H1 (cell line): ENCODE measurements around the gene FUT2. TPM values are rescaled to one million over a fixed set of nuclear protein-coding genes. Genes with fewer than 3 reads are reported as not detected.

ENCODE experiments used
- BACH1 ChIP-seq: IDR thresholded peaks from 2 replicates; pipeline ENCODE4 v1.6.1; 2012; ENCODE audit warnings: low read length, improper control_type of control experiment
- BCL11A ChIP-seq, 2 experiments: IDR thresholded peaks; one replicate each; pipeline ENCODE4 v1.6.1; 2011; ENCODE audit warnings: low read depth in 2 of 2, low read length in 2 of 2, mild to moderate bottlenecking in 2 of 2
- polyA plus RNA-seq, 7 experiments: library from polyadenylated mRNA; depleted of rRNA in 3 of 7; stranded (reverse) in 5 of 7; unstranded in 2 of 7; fragments of >200 nt in 5 of 7; fragments of 200-250 nt in 2 of 7; gene quantifications; 1 replicate in 5 of 7; 2 replicates in 1 of 7; 4 replicates in 1 of 7; pipeline versions ENCODE4 v1.2.1 to v1.2.3, GENCODE V29; 2011 to 2013; ENCODE audit warnings: missing spikeins in 2 of 7, mixed read lengths in 2 of 7
- total RNA-seq: library from RNA; stranded (reverse); fragmentation: NEBNext Ultra II Directional; extraction: Animal tissue kit (Norgen Biotek cat#: 25700); gene quantifications from 2 replicates; pipeline ENCODE4 v1.2.1, GENCODE V29; 2021
- TF ChIP-seq, protein P1 (sequence below): fragments of 300-600 bp; sonication (generic); IDR thresholded peaks from 2 replicates; pipeline ENCODE4 v1.7.1; 2012; ENCODE audit warnings: low read length, moderate library complexity, mild to moderate bottlenecking, inconsistent platforms; ENCODE audit not compliant: insufficient replicate concordance

The FUT2 gene
- total and polyA plus RNA-seq, 2 of the 8 experiments (the other 6 are each of a cell fraction or from before 2014, with no cell fraction given), result 5.0 to 5.6 TPM

GRCh38 chr19:48669903-48670668, 25.7 kb upstream of the FUT2 start (continued):
- TF ChIP-seq, protein P1, sequence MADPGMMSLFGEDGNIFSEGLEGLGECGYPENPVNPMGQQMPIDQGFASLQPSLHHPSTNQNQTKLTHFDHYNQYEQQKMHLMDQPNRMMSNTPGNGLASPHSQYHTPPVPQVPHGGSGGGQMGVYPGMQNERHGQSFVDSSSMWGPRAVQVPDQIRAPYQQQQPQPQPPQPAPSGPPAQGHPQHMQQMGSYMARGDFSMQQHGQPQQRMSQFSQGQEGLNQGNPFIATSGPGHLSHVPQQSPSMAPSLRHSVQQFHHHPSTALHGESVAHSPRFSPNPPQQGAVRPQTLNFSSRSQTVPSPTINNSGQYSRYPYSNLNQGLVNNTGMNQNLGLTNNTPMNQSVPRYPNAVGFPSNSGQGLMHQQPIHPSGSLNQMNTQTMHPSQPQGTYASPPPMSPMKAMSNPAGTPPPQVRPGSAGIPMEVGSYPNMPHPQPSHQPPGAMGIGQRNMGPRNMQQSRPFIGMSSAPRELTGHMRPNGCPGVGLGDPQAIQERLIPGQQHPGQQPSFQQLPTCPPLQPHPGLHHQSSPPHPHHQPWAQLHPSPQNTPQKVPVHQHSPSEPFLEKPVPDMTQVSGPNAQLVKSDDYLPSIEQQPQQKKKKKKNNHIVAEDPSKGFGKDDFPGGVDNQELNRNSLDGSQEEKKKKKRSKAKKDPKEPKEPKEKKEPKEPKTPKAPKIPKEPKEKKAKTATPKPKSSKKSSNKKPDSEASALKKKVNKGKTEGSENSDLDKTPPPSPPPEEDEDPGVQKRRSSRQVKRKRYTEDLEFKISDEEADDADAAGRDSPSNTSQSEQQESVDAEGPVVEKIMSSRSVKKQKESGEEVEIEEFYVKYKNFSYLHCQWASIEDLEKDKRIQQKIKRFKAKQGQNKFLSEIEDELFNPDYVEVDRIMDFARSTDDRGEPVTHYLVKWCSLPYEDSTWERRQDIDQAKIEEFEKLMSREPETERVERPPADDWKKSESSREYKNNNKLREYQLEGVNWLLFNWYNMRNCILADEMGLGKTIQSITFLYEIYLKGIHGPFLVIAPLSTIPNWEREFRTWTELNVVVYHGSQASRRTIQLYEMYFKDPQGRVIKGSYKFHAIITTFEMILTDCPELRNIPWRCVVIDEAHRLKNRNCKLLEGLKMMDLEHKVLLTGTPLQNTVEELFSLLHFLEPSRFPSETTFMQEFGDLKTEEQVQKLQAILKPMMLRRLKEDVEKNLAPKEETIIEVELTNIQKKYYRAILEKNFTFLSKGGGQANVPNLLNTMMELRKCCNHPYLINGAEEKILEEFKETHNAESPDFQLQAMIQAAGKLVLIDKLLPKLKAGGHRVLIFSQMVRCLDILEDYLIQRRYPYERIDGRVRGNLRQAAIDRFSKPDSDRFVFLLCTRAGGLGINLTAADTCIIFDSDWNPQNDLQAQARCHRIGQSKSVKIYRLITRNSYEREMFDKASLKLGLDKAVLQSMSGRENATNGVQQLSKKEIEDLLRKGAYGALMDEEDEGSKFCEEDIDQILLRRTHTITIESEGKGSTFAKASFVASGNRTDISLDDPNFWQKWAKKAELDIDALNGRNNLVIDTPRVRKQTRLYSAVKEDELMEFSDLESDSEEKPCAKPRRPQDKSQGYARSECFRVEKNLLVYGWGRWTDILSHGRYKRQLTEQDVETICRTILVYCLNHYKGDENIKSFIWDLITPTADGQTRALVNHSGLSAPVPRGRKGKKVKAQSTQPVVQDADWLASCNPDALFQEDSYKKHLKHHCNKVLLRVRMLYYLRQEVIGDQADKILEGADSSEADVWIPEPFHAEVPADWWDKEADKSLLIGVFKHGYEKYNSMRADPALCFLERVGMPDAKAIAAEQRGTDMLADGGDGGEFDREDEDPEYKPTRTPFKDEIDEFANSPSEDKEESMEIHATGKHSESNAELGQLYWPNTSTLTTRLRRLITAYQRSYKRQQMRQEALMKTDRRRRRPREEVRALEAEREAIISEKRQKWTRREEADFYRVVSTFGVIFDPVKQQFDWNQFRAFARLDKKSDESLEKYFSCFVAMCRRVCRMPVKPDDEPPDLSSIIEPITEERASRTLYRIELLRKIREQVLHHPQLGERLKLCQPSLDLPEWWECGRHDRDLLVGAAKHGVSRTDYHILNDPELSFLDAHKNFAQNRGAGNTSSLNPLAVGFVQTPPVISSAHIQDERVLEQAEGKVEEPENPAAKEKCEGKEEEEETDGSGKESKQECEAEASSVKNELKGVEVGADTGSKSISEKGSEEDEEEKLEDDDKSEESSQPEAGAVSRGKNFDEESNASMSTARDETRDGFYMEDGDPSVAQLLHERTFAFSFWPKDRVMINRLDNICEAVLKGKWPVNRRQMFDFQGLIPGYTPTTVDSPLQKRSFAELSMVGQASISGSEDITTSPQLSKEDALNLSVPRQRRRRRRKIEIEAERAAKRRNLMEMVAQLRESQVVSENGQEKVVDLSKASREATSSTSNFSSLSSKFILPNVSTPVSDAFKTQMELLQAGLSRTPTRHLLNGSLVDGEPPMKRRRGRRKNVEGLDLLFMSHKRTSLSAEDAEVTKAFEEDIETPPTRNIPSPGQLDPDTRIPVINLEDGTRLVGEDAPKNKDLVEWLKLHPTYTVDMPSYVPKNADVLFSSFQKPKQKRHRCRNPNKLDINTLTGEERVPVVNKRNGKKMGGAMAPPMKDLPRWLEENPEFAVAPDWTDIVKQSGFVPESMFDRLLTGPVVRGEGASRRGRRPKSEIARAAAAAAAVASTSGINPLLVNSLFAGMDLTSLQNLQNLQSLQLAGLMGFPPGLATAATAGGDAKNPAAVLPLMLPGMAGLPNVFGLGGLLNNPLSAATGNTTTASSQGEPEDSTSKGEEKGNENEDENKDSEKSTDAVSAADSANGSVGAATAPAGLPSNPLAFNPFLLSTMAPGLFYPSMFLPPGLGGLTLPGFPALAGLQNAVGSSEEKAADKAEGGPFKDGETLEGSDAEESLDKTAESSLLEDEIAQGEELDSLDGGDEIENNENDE, result no peak
- TF ChIP-seq BCL11A (IDR thresholded peaks at IDR 0.05; ENCODE audit: low read depth in 2 of 2, low read length in 2 of 2) (no peak), BACH1 (no peak)
